CD1c-positive myeloid dendritic cell (primary cell): ENCODE data around the gene GPR162.
"Not testable (repeated sequence)": the region's sequence is repeated elsewhere in the genome, so short reads cannot be mapped to it uniquely, and the experiment has no call there.

Source experiments
- DNase-seq: peaks from one replicate; pipeline ENCODE4 v3.0.0-alpha.2; 2016; ENCODE audit errors: extremely low spot score

The GPR162 gene

DNA sequence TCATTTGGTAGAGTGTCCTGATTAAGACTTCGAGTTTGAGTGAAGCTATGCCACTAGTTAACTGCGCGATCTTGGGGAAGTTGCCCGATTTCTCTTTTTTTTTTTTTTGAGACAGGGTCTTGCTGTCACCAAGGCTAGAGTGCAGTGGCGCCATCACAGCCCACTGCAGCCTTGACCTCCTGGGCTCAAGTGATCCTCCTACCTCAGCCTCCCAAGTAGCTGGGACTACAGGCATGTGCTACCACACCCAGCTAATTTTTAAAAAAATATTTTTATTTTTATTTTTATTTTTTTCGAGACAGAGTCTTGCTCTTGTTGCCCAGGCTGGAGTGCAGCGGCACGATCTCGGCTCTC, 52.4 kb downstream of the GPR162 start:
- not testable (repeated sequence) for DNase-seq
